Neural cell (in vitro differentiated cells): ENCODE results near the gene ZNF568. TPM values are rescaled to one million over a fixed set of nuclear protein-coding genes. Genes with fewer than 3 reads are reported as not detected.

ENCODE experiments used
- H2AFZ ChIP-seq: fragments of 200-600, 300-800 bp; sonication (generic), shearing (Covaris generic); 2 replicates; pipeline ENCODE4 v1.6.0; 2014; ENCODE audit warnings: low read depth, mild to moderate bottlenecking, antibody characterized with exemption, low read length, moderate library complexity
- H3F3A ChIP-seq: fragments of 200-600 bp; shearing (Covaris generic); 2 replicates; pipeline ENCODE4 v1.6.1; 2016; ENCODE audit warnings: mild to moderate bottlenecking, moderate library complexity, mixed read lengths, antibody characterized with exemption, low read length; ENCODE audit not compliant: insufficient read depth, poor library complexity, severe bottlenecking
- H3K27ac ChIP-seq: fragments of 200-600, 300-800 bp; sonication (generic), shearing (Covaris generic); 2 replicates; pipeline ENCODE4 v1.5.1; 2014; ENCODE audit warnings: mild to moderate bottlenecking, low read length, moderate library complexity
- H3K27me3 ChIP-seq: fragments of 300-800, 200-600 bp; sonication (generic), shearing (Covaris generic); 2 replicates; pipeline ENCODE4 v1.6.0; 2014; ENCODE audit warnings: mild to moderate bottlenecking, low read depth, low read length, moderate library complexity; ENCODE audit not compliant: insufficient read depth
- H3K36me3 ChIP-seq: fragments of 300-800, 200-600 bp; sonication (generic), shearing (Covaris generic); 2 replicates; pipeline ENCODE4 v1.5.1; 2014; ENCODE audit warnings: mild to moderate bottlenecking, antibody characterized with exemption, low read length, moderate library complexity; ENCODE audit not compliant: insufficient read depth
- H3K4me2 ChIP-seq: fragments of 300-800, 200-600 bp; sonication (generic), shearing (Covaris generic); 2 replicates; pipeline ENCODE4 v1.6.0; 2014; ENCODE audit warnings: mild to moderate bottlenecking, low read length
- H3K4me3 ChIP-seq: fragments of 300-800, 200-600 bp; sonication (generic), shearing (Covaris generic); 2 replicates; pipeline ENCODE4 v1.5.1; 2014; ENCODE audit warnings: mild to moderate bottlenecking, low read length, moderate library complexity
- H3K79me2 ChIP-seq: fragments of 200-600 bp; shearing (Covaris generic); replicated peaks from 2 replicates; pipeline ENCODE4 v1.6.0; 2014; ENCODE audit warnings: mild to moderate bottlenecking, low read length, moderate library complexity; ENCODE audit not compliant: insufficient read depth
- H3K9ac ChIP-seq: fragments of 300-800, 200-600 bp; sonication (generic), shearing (Covaris generic); 2 replicates; pipeline ENCODE4 v1.6.1; 2016; ENCODE audit warnings: mild to moderate bottlenecking, low read length, mixed read lengths
- H3K9me2 ChIP-seq: fragments of 200-600 bp; shearing (Covaris generic); 2 replicates; pipeline ENCODE4 v1.6.1; 2016; ENCODE audit warnings: mild to moderate bottlenecking, low read length, mixed read lengths; ENCODE audit not compliant: insufficient read depth
- H3K9me3 ChIP-seq: fragments of 200-600, 300-800 bp; sonication (generic), shearing (Covaris generic); 2 replicates; pipeline ENCODE4 v1.6.1; 2016; ENCODE audit warnings: mild to moderate bottlenecking, mixed run types, low read length, moderate library complexity, mixed read lengths
- H4K20me1 ChIP-seq: fragments of 200-600 bp; shearing (Covaris generic); 2 replicates; pipeline ENCODE4 v1.6.1; 2016; ENCODE audit warnings: mild to moderate bottlenecking, mixed run types; ENCODE audit not compliant: insufficient read depth
- CTCF ChIP-seq: fragments of 450-650 bp; IDR thresholded peaks from 2 replicates; pipeline ENCODE4 v1.5.1; 2014; ENCODE audit warnings: antibody characterized with exemption, mild to moderate bottlenecking, moderate library complexity; ENCODE audit not compliant: poor library complexity, severe bottlenecking
- EP300 ChIP-seq: fragments of 450-650 bp; conservative IDR thresholded peaks from 2 replicates; pipeline ENCODE4 v1.6.1; 2014; ENCODE audit warnings: antibody characterized with exemption, mild to moderate bottlenecking, moderate library complexity; ENCODE audit not compliant: poor library complexity, severe bottlenecking
- EZH2 ChIP-seq: fragments of 200-600, 300-800 bp; shearing (Covaris generic), sonication (generic); IDR thresholded peaks from 2 replicates; pipeline ENCODE4 v1.6.1; 2014; ENCODE audit warnings: antibody characterized with exemption, low read length, borderline replicate concordance, mild to moderate bottlenecking; ENCODE audit not compliant: insufficient read depth, poor library complexity, severe bottlenecking
- MXI1 ChIP-seq: fragments of 450-650 bp; conservative IDR thresholded peaks from 2 replicates; pipeline ENCODE4 v1.6.1; 2014; ENCODE audit warnings: antibody characterized with exemption, mild to moderate bottlenecking; ENCODE audit not compliant: poor library complexity, severe bottlenecking
- POLR2AphosphoS5 ChIP-seq: IDR thresholded peaks from 2 replicates; pipeline ENCODE4 v1.6.1; 2012
- RAD21 ChIP-seq: fragments of 450-650 bp; conservative IDR thresholded peaks from 2 replicates; pipeline ENCODE4 v1.6.1; 2014; ENCODE audit warnings: antibody characterized with exemption, mild to moderate bottlenecking, moderate library complexity
- REST ChIP-seq: IDR thresholded peaks from 2 replicates; pipeline ENCODE4 v1.6.1; 2012; ENCODE audit warnings: borderline replicate concordance
- SMC3 ChIP-seq: fragments of 450-650 bp; conservative IDR thresholded peaks from 2 replicates; pipeline ENCODE4 v1.6.1; 2014; ENCODE audit warnings: antibody characterized with exemption, mild to moderate bottlenecking, moderate library complexity; ENCODE audit not compliant: poor library complexity
- TAF1 ChIP-seq: IDR thresholded peaks from 2 replicates; pipeline ENCODE4 v1.6.1; 2012; ENCODE audit warnings: low read depth
- polyA plus RNA-seq: library from polyadenylated mRNA; depleted of rRNA; stranded (reverse); fragments of >200 nt; gene quantifications from 2 replicates; pipeline ENCODE4 v1.2.3, GENCODE V29; 2014

The ZNF568 gene
- polyA plus RNA-seq, 1 donor from 2014 or later = 19.2 TPM

GRCh38 chr19:36972571-36972970 is 56.4 kb downstream of the ZNF568 start:
- H3K9ac ChIP-seq = no peak overlapping the region
- no peak overlapping the region for H2AFZ ChIP-seq
- H3F3A ChIP-seq = no peaks in the 10 kb centered on the region
- no peaks in the 10 kb centered on the region for H3K79me2 ChIP-seq
- no peak overlapping the region for H3K4me2 ChIP-seq
- H3K36me3 ChIP-seq = no peaks in the 10 kb centered on the region
- H3K4me3 ChIP-seq = peak overlapping the region; percentile 47
- H3K9me3 ChIP-seq = peaks cover 12% of the 10 kb centered on the region
- no peaks in the 10 kb centered on the region for H3K27me3 ChIP-seq
- H4K20me1 ChIP-seq = no peaks in the 10 kb centered on the region
- TF ChIP-seq TAF1 (no peak), EZH2 (no peak), CTCF (no peak), SMC3 (no peak), RAD21 (no peak)
- no peak overlapping the region for H3K27ac ChIP-seq
- no peaks in the 10 kb centered on the region for H3K9me2 ChIP-seq

GRCh38 chr19:36973021-36973843 is 57.1 kb downstream of the ZNF568 start:
- H4K20me1 ChIP-seq = no peaks in the 10 kb centered on the region
- H3K27ac ChIP-seq = no peak overlapping the region
- peaks cover 12% of the 10 kb centered on the region for H3K9me3 ChIP-seq
- peak; percentile 31 for TF ChIP-seq CTCF
- TF ChIP-seq EZH2 = no peak
- no peaks in the 10 kb centered on the region for H3K27me3 ChIP-seq
- H3K36me3 ChIP-seq = no peaks in the 10 kb centered on the region
- H3K9me2 ChIP-seq = no peaks in the 10 kb centered on the region
- H3K79me2 ChIP-seq = no peaks in the 10 kb centered on the region
- H2AFZ ChIP-seq = no peak overlapping the region
- H3F3A ChIP-seq = no peaks in the 10 kb centered on the region
- peak overlapping the region; percentile 47 for H3K4me3 ChIP-seq
- no peak overlapping the region for H3K4me2 ChIP-seq
- no peak overlapping the region for H3K9ac ChIP-seq

GRCh38 chr19:36973844-36974195 is 57.7 kb downstream of the ZNF568 start:
- Histone ChIP-seq H4K20me1 (no peaks in the 10 kb centered on the region), H3K27ac (no peak overlapping the region), H2AFZ (no peak overlapping the region), H3K79me2 (no peaks in the 10 kb centered on the region), H3K4me2 (no peak overlapping the region), H3F3A (no peaks in the 10 kb centered on the region), H3K27me3 (no peaks in the 10 kb centered on the region), H3K36me3 (no peaks in the 10 kb centered on the region), H3K9me3 (peaks cover 12% of the 10 kb centered on the region), H3K9me2 (no peaks in the 10 kb centered on the region), H3K4me3 (peak overlapping the region; percentile 47), H3K9ac (no peak overlapping the region)
- no peak for TF ChIP-seq TAF1
- no peak for TF ChIP-seq REST
- no peak for TF ChIP-seq RAD21
- no peak for TF ChIP-seq EZH2
- TF ChIP-seq SMC3 = no peak
- TF ChIP-seq EP300 = no peak
- TF ChIP-seq POLR2AphosphoS5 = no peak
- TF ChIP-seq MXI1 = no peak
- no peak for TF ChIP-seq CTCF
